Medulla oblongata (tissue), 1 donor: ENCODE measurements around the gene CEP97.
"Not testable (repeated sequence)": the region's sequence is repeated elsewhere in the genome, so short reads cannot be mapped to it uniquely, and the experiment has no call there.

Experiments used
- DNase-seq: peaks from one replicate; pipeline ENCODE4 v3.0.0-alpha.2; 2015; ENCODE audit errors: extremely low spot score

CEP97 gene

DNA sequence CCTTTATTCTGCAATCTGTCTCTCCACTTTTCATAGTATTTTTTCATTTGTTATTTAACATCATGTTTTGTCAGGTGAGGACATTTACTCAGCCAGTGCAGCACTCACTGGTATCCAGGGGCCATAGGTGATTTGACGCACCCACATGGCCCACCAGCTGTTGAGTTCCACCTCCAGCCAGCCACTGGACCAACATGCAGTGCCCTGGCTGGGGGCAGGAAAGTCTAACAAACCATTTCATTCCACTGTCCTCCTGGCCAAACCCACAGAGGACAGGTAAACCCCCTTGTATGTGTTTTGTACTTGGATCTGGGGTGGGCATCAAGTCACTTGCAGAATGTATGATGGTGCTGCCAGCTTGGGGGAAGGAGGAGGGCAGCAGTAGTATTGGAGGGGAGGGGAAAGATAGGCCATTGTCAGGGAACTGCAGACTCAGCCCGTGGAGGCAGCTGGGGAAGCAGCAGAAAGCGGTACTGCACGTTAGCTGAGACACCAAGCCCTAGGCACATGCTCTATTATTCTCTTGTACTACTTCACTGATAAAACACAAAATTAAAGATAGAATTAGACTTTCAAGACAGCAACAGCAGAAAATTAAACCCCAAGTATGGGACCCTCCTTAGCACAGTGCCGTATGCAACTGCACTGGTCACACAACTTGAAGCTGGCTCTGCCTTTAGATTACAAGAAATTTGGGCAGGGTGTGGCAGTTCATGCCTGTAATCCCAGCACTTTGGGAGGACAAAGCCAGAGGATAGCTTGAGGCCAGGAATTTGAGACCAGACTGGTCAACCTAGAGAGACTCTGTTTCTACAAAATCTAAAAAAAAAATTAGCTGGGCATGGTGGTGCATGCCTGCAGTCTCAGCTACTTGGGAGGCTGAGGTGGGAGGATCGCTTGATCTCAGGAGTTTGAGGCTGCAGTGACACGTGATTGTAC, 22.4 kb upstream of the CEP97 start:
- DNase-seq = no peak

DNA sequence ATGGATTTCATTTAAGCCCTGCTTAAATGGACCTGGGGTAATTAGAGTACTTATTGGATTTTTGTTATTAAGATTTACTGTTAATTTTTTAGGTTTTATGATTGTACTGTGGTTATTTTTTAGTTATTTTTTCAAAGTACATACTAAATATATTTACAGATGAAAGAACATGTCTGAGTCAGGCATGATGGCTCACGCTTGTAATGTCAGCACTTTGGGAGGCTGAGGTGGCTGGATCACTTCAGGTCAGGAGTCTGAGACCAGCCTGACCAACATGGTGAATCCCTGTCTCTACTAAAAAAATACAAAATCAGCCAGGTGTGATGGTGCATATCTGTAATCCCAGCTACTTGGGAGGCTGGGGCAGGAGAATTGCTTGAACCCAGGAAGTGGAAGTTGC, 21.7 kb upstream of the CEP97 start:
- DNase-seq = no peak

GRCh38 chr3:101703169-101703568, 21.2 kb upstream of the CEP97 start:
- DNase-seq = no peak

DNA sequence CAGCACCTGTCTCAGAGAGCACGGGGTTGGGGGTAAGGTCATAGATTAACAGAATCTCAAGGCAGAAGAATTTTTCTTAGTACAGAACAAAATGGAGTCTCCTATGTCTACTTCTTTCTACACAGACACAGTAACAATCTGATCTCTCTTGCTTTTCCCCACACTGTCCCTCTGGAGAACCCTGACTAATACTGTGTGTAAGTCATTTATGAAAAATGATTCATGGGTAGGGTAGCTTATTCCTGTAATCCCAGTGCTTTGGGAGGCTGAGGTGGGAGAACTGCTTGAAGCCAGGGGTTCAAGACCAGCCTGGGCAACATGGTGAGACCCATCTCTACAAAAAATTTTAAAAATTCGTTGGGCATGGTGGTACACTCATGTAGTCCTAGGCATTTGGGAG, 19.8 kb upstream of the CEP97 start:
- DNase-seq = not testable (repeated sequence)

GRCh38 chr3:101709126-101709525, 15.3 kb upstream of the CEP97 start:
- no peak for DNase-seq

DNA sequence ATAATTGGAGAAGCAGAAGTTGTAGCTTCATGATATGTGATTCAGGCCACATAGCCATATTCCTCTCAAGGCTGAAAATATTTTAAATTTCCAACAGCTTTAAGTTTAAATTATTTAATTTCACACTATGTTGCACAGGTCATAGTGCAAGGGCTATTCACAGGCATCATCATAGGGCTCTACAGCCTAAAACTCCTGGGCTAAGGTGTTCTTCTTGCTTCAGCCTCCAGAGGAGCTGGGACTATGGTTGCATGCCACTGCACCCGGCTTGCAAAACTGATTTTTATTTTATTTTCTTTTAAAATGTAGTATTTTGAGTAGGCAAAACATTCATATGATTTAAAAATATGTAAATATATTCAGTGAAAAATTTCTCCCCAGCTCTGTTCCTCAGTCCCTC, 6.0 kb upstream of the CEP97 start:
- no peak for DNase-seq

DNA sequence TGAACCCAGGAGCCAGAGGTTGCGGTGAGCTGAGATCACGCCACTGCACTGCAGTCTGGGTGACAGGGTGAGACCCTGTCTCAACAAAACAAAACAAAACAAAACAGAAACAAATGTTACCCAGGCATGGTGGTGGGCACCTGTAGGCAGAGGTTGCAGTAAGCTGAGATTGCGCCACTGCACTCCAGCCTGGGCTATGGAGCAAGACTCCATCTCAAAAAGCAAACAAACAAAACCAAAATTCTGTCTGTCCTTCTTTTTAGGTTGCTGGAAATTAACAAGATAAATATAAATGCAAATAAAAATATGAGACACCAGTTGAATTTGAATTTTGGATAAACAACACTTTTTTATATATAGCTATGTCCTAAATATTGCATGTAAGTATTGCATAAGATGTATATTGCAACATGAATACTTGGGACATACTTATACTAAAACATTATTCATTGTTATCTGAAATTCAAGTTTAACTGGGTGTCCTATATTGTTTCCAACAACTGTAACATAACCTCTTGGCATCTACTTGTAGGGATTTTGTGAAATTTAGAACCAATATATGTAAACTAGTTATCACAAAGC, 4.7 kb upstream of the CEP97 start:
- no peak for DNase-seq

- no peak for DNase-seq
These were observed 3.3 kb upstream of the CEP97 start for GRCh38 chr3:101720851-101721840.

DNA sequence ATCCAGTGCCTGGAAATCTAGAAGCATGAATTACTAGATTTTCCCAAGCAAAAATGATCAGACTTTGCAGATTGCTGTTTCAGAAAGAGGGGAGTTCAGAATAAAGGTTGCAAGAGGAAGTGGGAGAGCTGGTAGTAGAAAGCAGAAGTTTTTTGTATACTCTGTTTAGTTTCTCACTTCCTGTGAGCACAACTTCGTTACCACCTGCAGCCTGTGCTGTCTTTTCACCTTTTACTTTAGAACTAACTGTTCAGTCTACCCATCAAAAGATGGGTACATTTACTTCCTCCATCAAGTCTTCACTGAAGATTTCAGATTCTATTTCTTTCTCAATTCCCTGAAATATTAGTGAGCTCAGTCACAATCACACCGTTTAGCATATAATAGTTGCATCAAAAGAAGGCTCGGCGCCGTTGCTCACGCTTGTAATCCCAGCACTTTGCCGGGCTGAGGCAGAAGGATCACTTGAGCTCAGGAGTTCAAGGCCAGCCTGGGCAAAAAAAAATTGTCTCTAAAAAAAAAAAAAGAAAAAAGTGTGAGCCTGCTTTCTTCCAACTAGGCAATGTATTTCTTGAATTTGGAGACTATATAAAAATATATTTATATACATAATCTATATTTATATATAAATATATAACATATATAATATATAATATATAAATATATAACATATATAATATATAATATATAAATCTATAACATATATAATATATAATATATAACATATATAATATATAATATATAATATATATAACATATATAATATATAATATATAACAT, 1.8 kb upstream of the CEP97 start:
- DNase-seq = no peak

DNA sequence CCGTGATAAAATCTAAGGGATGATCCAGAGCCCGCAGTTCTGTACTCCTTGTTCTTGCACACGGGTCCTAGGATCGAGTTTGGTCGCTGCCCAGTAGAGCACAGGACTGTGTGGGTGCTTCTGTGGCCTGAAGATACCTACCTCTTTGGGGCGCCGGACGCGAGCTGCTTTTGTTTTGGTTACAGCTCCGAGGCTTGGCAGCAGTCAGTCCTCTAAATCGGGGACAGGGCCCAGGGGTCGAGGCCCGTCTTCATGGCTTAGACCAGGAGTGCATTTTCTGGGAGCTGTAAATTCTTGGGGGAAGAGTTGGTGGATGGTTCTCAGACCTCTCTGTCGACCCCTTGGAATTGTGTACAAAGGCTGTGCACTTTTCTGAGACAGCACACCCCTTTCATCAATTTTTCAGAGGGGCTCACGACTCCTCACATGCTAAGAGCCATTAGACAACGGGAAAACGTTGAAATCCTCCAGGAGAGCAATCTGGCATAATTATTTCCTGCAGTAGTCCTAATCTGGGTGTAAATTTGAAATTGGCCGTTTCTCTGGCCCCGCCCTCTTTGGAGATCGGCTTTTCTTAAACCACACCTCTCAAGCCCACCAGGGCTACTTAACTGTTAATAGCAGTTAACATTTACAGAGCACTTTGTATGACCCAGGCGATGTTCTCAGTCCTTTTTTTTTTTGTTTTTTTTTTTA, 928 bp downstream of the CEP97 start:
- no peak for DNase-seq

DNA sequence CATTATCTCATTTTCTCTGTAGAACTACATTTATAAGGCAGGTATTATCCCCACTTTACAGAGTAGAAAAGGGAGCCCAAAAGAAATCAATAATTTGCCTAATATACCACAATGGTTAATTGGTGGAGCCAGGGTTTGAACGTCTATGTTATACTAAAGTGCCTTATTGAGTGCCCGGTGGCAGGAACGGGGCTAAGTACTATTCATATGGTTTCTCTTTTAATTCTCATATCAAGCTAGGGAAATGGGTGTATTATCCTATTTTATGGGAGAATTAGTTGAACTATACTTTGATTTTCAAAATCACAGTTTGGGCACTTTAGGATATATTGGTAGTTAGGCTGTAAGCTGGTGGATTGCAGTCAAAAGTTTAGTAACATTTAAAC, 1.5 kb downstream of the CEP97 start:
- DNase-seq = no peak

DNA sequence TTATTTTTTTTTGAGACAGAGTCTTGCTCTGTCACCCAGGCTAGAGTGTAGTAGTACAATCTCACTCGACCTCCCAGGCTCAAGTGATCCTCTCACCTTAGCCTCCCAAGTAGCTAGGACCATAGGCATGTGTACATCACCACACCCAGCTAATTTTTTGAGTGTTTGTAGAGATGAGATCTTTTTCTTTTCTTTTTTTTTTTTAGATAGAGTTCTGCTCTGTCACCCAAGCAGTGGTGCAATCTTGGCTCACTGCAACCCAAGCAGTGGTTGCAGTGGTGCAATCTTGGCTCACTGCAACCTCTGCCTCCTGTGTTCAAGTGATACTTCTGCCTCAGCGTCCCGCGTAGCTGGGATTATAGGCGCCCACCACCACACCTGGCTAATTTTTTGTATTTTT, 5.2 kb downstream of the CEP97 start:
- no peak for DNase-seq

GRCh38 chr3:101730839-101731238, 6.4 kb downstream of the CEP97 start:
- DNase-seq = no peak

DNA sequence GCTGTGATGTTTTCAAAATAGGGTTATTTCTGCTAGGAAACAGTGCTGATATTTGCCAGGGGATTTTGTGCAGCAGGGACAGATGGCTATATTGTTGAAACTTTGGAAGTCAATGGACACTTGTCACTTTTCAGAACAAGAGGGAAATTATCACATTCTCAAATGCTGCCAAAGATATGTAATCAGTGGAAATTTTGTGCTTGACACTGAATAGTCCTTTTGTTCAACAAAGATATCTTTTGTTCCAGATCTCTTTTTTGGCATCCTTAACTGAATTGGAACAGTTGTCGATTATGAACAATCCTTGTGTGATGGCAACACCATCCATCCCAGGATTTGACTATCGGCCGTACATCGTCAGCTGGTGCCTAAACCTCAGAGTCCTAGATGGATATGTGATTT, 7.8 kb downstream of the CEP97 start:
- peak; percentile 91 for DNase-seq

- DNase-seq = no peak
These were observed 11.4 kb downstream of the CEP97 start for GRCh38 chr3:101735833-101736232.

DNA sequence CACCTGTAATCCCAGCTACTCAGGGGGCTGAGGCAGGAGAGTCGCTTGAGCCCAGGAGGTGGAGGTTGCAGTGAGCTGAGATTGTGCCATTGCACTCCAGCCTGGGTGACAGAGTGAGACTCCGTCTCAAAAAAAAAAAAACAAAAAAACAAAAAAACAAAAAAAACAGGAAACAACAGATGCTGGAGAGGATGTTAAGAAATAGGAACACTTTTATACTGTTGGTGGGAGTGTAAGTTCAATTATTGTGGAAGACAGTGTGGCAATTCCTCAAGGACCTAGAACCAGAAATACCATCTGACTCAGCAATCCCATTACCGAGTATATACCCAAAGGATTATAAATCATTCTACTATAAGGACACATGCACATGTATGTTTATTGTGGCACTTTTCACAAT, 17.5 kb downstream of the CEP97 start:
- DNase-seq = not testable (repeated sequence)

- no peak for DNase-seq
These were observed 20.4 kb downstream of the CEP97 start for GRCh38 chr3:101744811-101745210.

- not testable (repeated sequence) for DNase-seq
These were observed 21.5 kb downstream of the CEP97 start for GRCh38 chr3:101745934-101746333.

- DNase-seq = not testable (repeated sequence)
These were observed 29.1 kb downstream of the CEP97 start for GRCh38 chr3:101753386-101754113.

- DNase-seq = peak; percentile 47
These were observed 33.8 kb downstream of the CEP97 start for GRCh38 chr3:101758224-101758623.
